ENCODE data around the gene PLA2R1.
"Not testable (repeated sequence)": the region's sequence is repeated elsewhere in the genome, so short reads cannot be mapped to it uniquely, and the experiment has no call there.

PLA2R1 gene

GRCh38 chr2:160063879-160064612 is 1.6 kb upstream of the PLA2R1 start:
- no peak for DNase-seq (ENCODE audit: low read depth)

- no peak for DNase-seq (ENCODE audit: low read depth)
Observed at GRCh38 chr2:160063271-160063670, 856 bp upstream of the PLA2R1 start.

GRCh38 chr2:160061944-160062291 is 497 bp downstream of the PLA2R1 start:
- no peak for DNase-seq (ENCODE audit: low read depth)

- no peak for DNase-seq (ENCODE audit: low read depth)
Observed at GRCh38 chr2:160061533-160061932, 882 bp downstream of the PLA2R1 start.

- DNase-seq (ENCODE audit: low read depth) = no peak
Observed at GRCh38 chr2:160060297-160060696, 2.1 kb downstream of the PLA2R1 start.

GRCh38 chr2:160057356-160057755 is 5.1 kb downstream of the PLA2R1 start:
- DNase-seq (ENCODE audit: low read depth) = no peak

GRCh38 chr2:160055726-160056108 is 6.7 kb downstream of the PLA2R1 start:
- no peak for DNase-seq (ENCODE audit: low read depth)

GRCh38 chr2:160054984-160055725 is 7.3 kb downstream of the PLA2R1 start:
- DNase-seq (ENCODE audit: low read depth) = peak; percentile 58

GRCh38 chr2:160053946-160054345 is 8.5 kb downstream of the PLA2R1 start:
- DNase-seq (ENCODE audit: low read depth) = no peak

GRCh38 chr2:160052531-160052930 is 9.9 kb downstream of the PLA2R1 start:
- DNase-seq (ENCODE audit: low read depth) = no peak

- peak; percentile 36 for DNase-seq (ENCODE audit: low read depth)
Observed at GRCh38 chr2:160051371-160051800, 11.0 kb downstream of the PLA2R1 start.

GRCh38 chr2:160050147-160050546 is 12.3 kb downstream of the PLA2R1 start:
- DNase-seq (ENCODE audit: low read depth) = no peak

GRCh38 chr2:160045703-160046210 is 16.7 kb downstream of the PLA2R1 start:
- no peak for DNase-seq (ENCODE audit: low read depth)

- DNase-seq (ENCODE audit: low read depth) = no peak
Observed at GRCh38 chr2:160044728-160045127, 17.7 kb downstream of the PLA2R1 start.

- DNase-seq (ENCODE audit: low read depth) = peak; percentile 36
Observed at GRCh38 chr2:160043265-160043664, 19.1 kb downstream of the PLA2R1 start.

GRCh38 chr2:160042054-160042453 is 20.4 kb downstream of the PLA2R1 start:
- no peak for DNase-seq (ENCODE audit: low read depth)

- DNase-seq (ENCODE audit: low read depth) = no peak
Observed at GRCh38 chr2:160041091-160041490, 21.3 kb downstream of the PLA2R1 start.

- peak; percentile 87 for DNase-seq (ENCODE audit: low read depth)
Observed at GRCh38 chr2:160039166-160039903, 23.1 kb downstream of the PLA2R1 start.

GRCh38 chr2:160038662-160039061 is 23.8 kb downstream of the PLA2R1 start:
- not testable (repeated sequence) for DNase-seq (ENCODE audit: low read depth)

- no peak for DNase-seq (ENCODE audit: low read depth)
Observed at GRCh38 chr2:160036736-160037135, 25.7 kb downstream of the PLA2R1 start.

GRCh38 chr2:160035125-160035524 is 27.3 kb downstream of the PLA2R1 start:
- peak; percentile 7 for DNase-seq (ENCODE audit: low read depth)

GRCh38 chr2:160034396-160034795 is 28.0 kb downstream of the PLA2R1 start:
- no peak for DNase-seq (ENCODE audit: low read depth)
